HEK293 (cell line): ENCODE data around the gene SMIM44.

Source experiments
- CTCF ChIA-PET: fragments of 350-600 bp; formaldehyde crosslinking; extraction: SDS; loops from one replicate; lab custom pipeline; 2021; ENCODE audit warnings: antibody characterized with exemption; lab: Yijun Ruan, JAX
- POLR2A ChIA-PET: fragments of 300-600 bp; formaldehyde crosslinking; extraction: SDS; loops from one replicate; lab custom pipeline; 2020; ENCODE audit warnings: antibody characterized with exemption, inconsistent platforms; lab: Yijun Ruan, JAX
- H3K27ac ChIP-seq: fragments of 200-500 bp; sonication (Bioruptor generic); 2 replicates; pipeline ENCODE4 v1.5.1; 2014; ENCODE audit warnings: low read depth, low read length, control low read depth, inconsistent platforms; ENCODE audit errors: extremely low read depth
- H3K36me3 ChIP-seq, 2 experiments: fragments of 200-500 bp in 1 of 2; sonication (Bioruptor generic) in 1 of 2; 1 replicate in 1 of 2; 2 replicates in 1 of 2; pipeline ENCODE4 v1.5.1; 2014 to 2017; ENCODE audit warnings: inconsistent platforms in 2 of 2, low read length in 2 of 2; ENCODE audit not compliant: control insufficient read depth in 2 of 2, insufficient read depth in 1 of 2
- H3K4me1 ChIP-seq: fragments of 200-500 bp; sonication (Bioruptor generic); 2 replicates; pipeline ENCODE4 v1.5.1; 2014; ENCODE audit warnings: mild to moderate bottlenecking, low read length, inconsistent platforms; ENCODE audit not compliant: control insufficient read depth, insufficient read depth
- H3K4me3 ChIP-seq: 2 replicates; pipeline ENCODE4 v1.5.1; 2011; ENCODE audit warnings: low read depth, mild to moderate bottlenecking, control low read depth, low read length, moderate library complexity
- H3K9me3 ChIP-seq: fragments of 200-500 bp; sonication (Bioruptor generic); 2 replicates; pipeline ENCODE4 v1.5.1; 2014; ENCODE audit warnings: low read depth, low read length, inconsistent platforms; ENCODE audit not compliant: control insufficient read depth, insufficient read depth
- BCL11A ChIP-seq: fragments of 450-650 bp; formaldehyde crosslinking; IDR thresholded peaks from 2 replicates; pipeline ENCODE4 v1.5.1; 2016; ENCODE audit warnings: low read depth, missing biosample characterization, missing genetic modification characterization
- GLIS1 ChIP-seq: fragments of 450-650 bp; formaldehyde crosslinking; IDR thresholded peaks from 2 replicates; pipeline ENCODE4 v1.5.1; 2016; ENCODE audit warnings: missing biosample characterization, missing genetic modification characterization
- IKZF3 ChIP-seq: fragments of 450-650 bp; IDR thresholded peaks from 2 replicates; pipeline ENCODE4 v1.5.0; 2018; ENCODE audit warnings: missing biosample characterization, mild to moderate bottlenecking, missing genetic modification characterization, moderate library complexity
- KLF8 ChIP-seq: fragments of 450-650 bp; formaldehyde crosslinking; IDR thresholded peaks from 2 replicates; pipeline ENCODE4 v1.5.1; 2016; ENCODE audit warnings: missing biosample characterization, missing genetic modification characterization
- WT1 ChIP-seq: fragments of 450-650 bp; formaldehyde crosslinking; IDR thresholded peaks from 2 replicates; pipeline ENCODE4 v1.5.1; 2016; ENCODE audit warnings: missing biosample characterization, missing genetic modification characterization
- ZIC2 ChIP-seq: fragments of 450-650 bp; formaldehyde crosslinking; IDR thresholded peaks from 2 replicates; pipeline ENCODE4 v1.5.1; 2016; ENCODE audit warnings: missing biosample characterization, missing genetic modification characterization
- ZNF138 ChIP-seq: fragments of 450-650 bp; formaldehyde crosslinking; IDR thresholded peaks from 2 replicates; pipeline ENCODE4 v1.5.1; 2016; ENCODE audit warnings: missing biosample characterization, missing genetic modification characterization, borderline replicate concordance
- ZNF155 ChIP-seq: fragments of 450-650 bp; formaldehyde crosslinking; IDR thresholded peaks from 2 replicates; pipeline ENCODE4 v1.5.1; 2016; ENCODE audit warnings: missing biosample characterization, missing genetic modification characterization
- ZNF239 ChIP-seq: fragments of 450-650 bp; formaldehyde crosslinking; IDR thresholded peaks from 2 replicates; pipeline ENCODE4 v1.5.1; 2016; ENCODE audit warnings: missing biosample characterization, missing genetic modification characterization
- ZNF311 ChIP-seq: fragments of 450-650 bp; formaldehyde crosslinking; IDR thresholded peaks from 2 replicates; pipeline ENCODE4 v1.5.1; 2017; ENCODE audit warnings: missing biosample characterization, missing genetic modification characterization, borderline replicate concordance
- ZNF350 ChIP-seq: fragments of 450-650 bp; formaldehyde crosslinking; IDR thresholded peaks from 2 replicates; pipeline ENCODE4 v1.5.0; 2017; ENCODE audit warnings: missing biosample characterization, mild to moderate bottlenecking, missing genetic modification characterization
- ZNF354C ChIP-seq: fragments of 450-650 bp; formaldehyde crosslinking; IDR thresholded peaks from 2 replicates; pipeline ENCODE4 v1.5.1; 2016; ENCODE audit warnings: missing biosample characterization, missing genetic modification characterization, low read depth, borderline replicate concordance
- ZNF501 ChIP-seq: fragments of 450-650 bp; formaldehyde crosslinking; IDR thresholded peaks from 2 replicates; pipeline ENCODE4 v1.5.1; 2016; ENCODE audit warnings: missing biosample characterization, missing genetic modification characterization
- ZNF561 ChIP-seq: fragments of 450-650 bp; IDR thresholded peaks from 2 replicates; pipeline ENCODE4 v1.5.1; 2018; ENCODE audit warnings: missing biosample characterization, missing genetic modification characterization, borderline replicate concordance
- ZNF626 ChIP-seq: fragments of 450-650 bp; sonication (Bioruptor Pico); formaldehyde crosslinking; IDR thresholded peaks from 2 replicates; pipeline ENCODE4 v1.5.1; 2018; ENCODE audit warnings: missing biosample characterization, missing genetic modification characterization, inconsistent platforms
- ZNF654 ChIP-seq: fragments of 450-650 bp; formaldehyde crosslinking; IDR thresholded peaks from 2 replicates; pipeline ENCODE4 v1.5.1; 2016; ENCODE audit warnings: low read depth, missing biosample characterization, missing genetic modification characterization
- ZNF707 ChIP-seq: fragments of 450-650 bp; formaldehyde crosslinking; IDR thresholded peaks from 2 replicates; pipeline ENCODE4 v1.5.1; 2016; ENCODE audit warnings: missing biosample characterization, missing genetic modification characterization
- ZNF830 ChIP-seq: fragments of 450-650 bp; IDR thresholded peaks from 2 replicates; pipeline ENCODE4 v1.5.0; 2018; ENCODE audit warnings: missing biosample characterization, missing genetic modification characterization, low read depth, mild to moderate bottlenecking, moderate library complexity
- TF ChIP-seq, protein P1 (sequence below): fragments of 450-650 bp; formaldehyde crosslinking; IDR thresholded peaks from 2 replicates; pipeline ENCODE4 v1.5.1; 2016; ENCODE audit warnings: missing biosample characterization, missing genetic modification characterization
- TF ChIP-seq, protein P2 (sequence below): fragments of 450-650 bp; formaldehyde crosslinking; conservative IDR thresholded peaks from 2 replicates; pipeline ENCODE4 v1.5.1; 2016; ENCODE audit warnings: low read depth, missing biosample characterization, missing genetic modification characterization
- TF ChIP-seq, protein P3 (sequence below): fragments of 450-650 bp; formaldehyde crosslinking; conservative IDR thresholded peaks from 2 replicates; pipeline ENCODE4 v1.5.1; 2016; ENCODE audit warnings: low read depth, missing biosample characterization, missing genetic modification characterization

The SMIM44 gene

DNA sequence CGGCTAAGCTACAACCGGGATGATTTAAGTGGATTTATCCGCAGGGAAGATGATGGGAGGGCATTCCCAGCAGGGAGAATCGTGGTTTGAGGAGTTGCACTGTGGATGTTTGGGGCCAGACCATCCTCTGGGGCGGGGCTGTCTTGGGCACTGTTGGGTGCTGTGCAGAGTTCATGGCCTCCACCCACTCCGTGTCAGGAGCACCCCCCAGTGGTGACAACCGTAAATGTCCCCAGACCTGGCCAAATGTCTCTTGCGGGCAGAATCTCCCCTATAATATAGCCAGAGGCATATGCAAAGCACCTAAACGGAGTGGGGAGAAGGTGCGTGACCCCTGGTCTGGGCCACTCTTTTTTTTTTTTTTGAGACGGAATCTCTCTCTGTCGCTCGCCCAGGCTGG lies 43.2 kb downstream of the SMIM44 start:
- no peak overlapping the region for H3K27ac ChIP-seq
- no peak overlapping the region for H3K4me3 ChIP-seq
- no peaks in the 10 kb centered on the region for H3K4me1 ChIP-seq
- H3K9me3 ChIP-seq: no peaks in the 10 kb centered on the region
- H3K36me3 ChIP-seq: peaks cover 4 to 17% of the 10 kb centered on the region in 2 experiments; a peak in 2 of 3 replicates
- no peak for TF ChIP-seq ZNF626 (tag by site-specific recombination)
- 0 out of 2 replicates have a peak, but pooled peaks have one; percentile 13 for TF ChIP-seq IKZF3 (tag by site-specific recombination)
- no peak for TF ChIP-seq ZNF155 (tag by site-specific recombination)
- TF ChIP-seq GLIS1 (tag by site-specific recombination): no peak
- TF ChIP-seq KLF8 (tag by site-specific recombination): 0 out of 2 replicates have a peak, but pooled peaks have one; percentile 22
- TF ChIP-seq, protein P1, sequence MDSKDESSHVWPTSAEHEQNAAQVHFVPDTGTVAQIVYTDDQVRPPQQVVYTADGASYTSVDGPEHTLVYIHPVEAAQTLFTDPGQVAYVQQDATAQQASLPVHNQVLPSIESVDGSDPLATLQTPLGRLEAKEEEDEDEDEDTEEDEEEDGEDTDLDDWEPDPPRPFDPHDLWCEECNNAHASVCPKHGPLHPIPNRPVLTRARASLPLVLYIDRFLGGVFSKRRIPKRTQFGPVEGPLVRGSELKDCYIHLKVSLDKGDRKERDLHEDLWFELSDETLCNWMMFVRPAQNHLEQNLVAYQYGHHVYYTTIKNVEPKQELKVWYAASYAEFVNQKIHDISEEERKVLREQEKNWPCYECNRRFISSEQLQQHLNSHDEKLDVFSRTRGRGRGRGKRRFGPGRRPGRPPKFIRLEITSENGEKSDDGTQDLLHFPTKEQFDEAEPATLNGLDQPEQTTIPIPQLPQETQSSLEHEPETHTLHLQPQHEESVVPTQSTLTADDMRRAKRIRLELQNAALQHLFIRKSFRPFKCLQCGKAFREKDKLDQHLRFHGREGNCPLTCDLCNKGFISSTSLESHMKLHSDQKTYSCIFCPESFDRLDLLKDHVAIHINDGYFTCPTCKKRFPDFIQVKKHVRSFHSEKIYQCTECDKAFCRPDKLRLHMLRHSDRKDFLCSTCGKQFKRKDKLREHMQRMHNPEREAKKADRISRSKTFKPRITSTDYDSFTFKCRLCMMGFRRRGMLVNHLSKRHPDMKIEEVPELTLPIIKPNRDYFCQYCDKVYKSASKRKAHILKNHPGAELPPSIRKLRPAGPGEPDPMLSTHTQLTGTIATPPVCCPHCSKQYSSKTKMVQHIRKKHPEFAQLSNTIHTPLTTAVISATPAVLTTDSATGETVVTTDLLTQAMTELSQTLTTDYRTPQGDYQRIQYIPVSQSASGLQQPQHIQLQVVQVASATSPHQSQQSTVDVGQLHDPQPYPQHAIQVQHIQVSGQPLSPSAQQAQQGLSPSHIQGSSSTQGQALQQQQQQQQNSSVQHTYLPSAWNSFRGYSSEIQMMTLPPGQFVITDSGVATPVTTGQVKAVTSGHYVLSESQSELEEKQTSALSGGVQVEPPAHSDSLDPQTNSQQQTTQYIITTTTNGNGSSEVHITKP (tag by site-specific recombination): 0 out of 2 replicates have a peak, but pooled peaks have one; percentile 18
- no peak for TF ChIP-seq ZNF239 (tag by site-specific recombination)
- no peak for TF ChIP-seq ZNF138 (tag by site-specific recombination)
- 0 out of 2 replicates have a peak, but pooled peaks have one; percentile 18 for TF ChIP-seq ZIC2 (tag by site-specific recombination)
- TF ChIP-seq ZNF707 (tag by site-specific recombination): no peak
- TF ChIP-seq ZNF311 (tag by site-specific recombination): no peak
- TF ChIP-seq ZNF830: no peak
- TF ChIP-seq WT1 (tag by site-specific recombination): no peak
- peak; percentile 25 for TF ChIP-seq ZNF654 (tag by site-specific recombination)
- CTCF ChIA-PET: interaction anchor here (0.7 to 1.4 kb wide), 3 partner anchors 19 to 94 kb away, joined by 3 read pairs; no protein-coding TSS in a partner anchor
- POLR2A ChIA-PET: no interaction called here

- Histone ChIP-seq H3K9me3 (no peaks in the 10 kb centered on the region), H3K4me1 (no peaks in the 10 kb centered on the region), H3K27ac (peak overlapping the region; percentile 81), H3K4me3 (peak overlapping the region; percentile 57), H3K36me3 (peaks cover 4 to 26% of the 10 kb centered on the region in 2 experiments; a peak in 2 of 3 replicates)
- ChIA-PET CTCF (interaction anchor here (0.6 to 0.7 kb wide), 3 partner anchors 8 to 1414 kb away, joined by 3 to 4 read pairs (median 3); no protein-coding TSS in a partner anchor), POLR2A (interaction anchor here (0.5 to 1.2 kb wide), 4 partner anchors 15 to 484 kb away, joined by 3 to 7 read pairs (median 4); no protein-coding TSS in a partner anchor)
- TF ChIP-seq ZNF561 (tag by site-specific recombination) (peak; percentile 62; the same call in 1 of the 2 replicates), ZNF354C (tag by site-specific recombination) (no peak), BCL11A (no peak), ZNF501 (tag by site-specific recombination) (peak; percentile 63), ZNF350 (no peak), ZNF311 (tag by site-specific recombination) (no peak)
- TF ChIP-seq, protein P2, sequence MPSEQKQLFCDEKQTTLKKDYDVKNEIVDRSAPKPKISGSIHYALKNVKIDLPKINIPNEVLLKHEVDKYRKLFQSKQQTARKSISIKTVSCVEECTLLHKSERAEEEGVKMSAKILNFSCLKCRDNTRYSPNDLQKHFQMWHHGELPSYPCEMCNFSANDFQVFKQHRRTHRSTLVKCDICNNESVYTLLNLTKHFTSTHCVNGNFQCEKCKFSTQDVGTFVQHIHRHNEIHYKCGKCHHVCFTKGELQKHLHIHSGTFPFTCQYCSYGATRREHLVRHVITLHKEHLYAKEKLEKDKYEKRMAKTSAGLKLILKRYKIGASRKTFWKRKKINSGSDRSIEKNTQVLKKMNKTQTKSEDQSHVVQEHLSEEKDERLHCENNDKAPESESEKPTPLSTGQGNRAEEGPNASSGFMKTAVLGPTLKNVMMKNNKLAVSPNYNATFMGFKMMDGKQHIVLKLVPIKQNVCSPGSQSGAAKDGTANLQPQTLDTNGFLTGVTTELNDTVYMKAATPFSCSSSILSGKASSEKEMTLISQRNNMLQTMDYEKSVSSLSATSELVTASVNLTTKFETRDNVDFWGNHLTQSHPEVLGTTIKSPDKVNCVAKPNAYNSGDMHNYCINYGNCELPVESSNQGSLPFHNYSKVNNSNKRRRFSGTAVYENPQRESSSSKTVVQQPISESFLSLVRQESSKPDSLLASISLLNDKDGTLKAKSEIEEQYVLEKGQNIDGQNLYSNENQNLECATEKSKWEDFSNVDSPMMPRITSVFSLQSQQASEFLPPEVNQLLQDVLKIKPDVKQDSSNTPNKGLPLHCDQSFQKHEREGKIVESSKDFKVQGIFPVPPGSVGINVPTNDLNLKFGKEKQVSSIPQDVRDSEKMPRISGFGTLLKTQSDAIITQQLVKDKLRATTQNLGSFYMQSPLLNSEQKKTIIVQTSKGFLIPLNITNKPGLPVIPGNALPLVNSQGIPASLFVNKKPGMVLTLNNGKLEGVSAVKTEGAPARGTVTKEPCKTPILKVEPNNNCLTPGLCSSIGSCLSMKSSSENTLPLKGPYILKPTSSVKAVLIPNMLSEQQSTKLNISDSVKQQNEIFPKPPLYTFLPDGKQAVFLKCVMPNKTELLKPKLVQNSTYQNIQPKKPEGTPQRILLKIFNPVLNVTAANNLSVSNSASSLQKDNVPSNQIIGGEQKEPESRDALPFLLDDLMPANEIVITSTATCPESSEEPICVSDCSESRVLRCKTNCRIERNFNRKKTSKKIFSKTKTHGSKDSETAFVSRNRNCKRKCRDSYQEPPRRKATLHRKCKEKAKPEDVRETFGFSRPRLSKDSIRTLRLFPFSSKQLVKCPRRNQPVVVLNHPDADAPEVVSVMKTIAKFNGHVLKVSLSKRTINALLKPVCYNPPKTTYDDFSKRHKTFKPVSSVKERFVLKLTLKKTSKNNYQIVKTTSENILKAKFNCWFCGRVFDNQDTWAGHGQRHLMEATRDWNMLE: peak; percentile 73
- TF ChIP-seq, protein P3, sequence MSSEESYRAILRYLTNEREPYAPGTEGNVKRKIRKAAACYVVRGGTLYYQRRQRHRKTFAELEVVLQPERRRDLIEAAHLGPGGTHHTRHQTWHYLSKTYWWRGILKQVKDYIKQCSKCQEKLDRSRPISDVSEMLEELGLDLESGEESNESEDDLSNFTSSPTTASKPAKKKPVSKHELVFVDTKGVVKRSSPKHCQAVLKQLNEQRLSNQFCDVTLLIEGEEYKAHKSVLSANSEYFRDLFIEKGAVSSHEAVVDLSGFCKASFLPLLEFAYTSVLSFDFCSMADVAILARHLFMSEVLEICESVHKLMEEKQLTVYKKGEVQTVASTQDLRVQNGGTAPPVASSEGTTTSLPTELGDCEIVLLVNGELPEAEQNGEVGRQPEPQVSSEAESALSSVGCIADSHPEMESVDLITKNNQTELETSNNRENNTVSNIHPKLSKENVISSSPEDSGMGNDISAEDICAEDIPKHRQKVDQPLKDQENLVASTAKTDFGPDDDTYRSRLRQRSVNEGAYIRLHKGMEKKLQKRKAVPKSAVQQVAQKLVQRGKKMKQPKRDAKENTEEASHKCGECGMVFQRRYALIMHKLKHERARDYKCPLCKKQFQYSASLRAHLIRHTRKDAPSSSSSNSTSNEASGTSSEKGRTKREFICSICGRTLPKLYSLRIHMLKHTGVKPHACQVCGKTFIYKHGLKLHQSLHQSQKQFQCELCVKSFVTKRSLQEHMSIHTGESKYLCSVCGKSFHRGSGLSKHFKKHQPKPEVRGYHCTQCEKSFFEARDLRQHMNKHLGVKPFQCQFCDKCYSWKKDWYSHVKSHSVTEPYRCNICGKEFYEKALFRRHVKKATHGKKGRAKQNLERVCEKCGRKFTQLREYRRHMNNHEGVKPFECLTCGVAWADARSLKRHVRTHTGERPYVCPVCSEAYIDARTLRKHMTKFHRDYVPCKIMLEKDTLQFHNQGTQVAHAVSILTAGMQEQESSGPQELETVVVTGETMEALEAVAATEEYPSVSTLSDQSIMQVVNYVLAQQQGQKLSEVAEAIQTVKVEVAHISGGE: peak; percentile 99
Observed at GRCh38 chr19:3434630-3435553, 48.3 kb downstream of the SMIM44 start.
